ENCODE data around the gene ANKRD13B. TPM values are rescaled to one million over a fixed set of nuclear protein-coding genes. Genes with fewer than 3 reads are reported as not detected.

ANKRD13B gene
- total RNA-seq, 1 experiment from 2014 or later: 3.8 TPM

- DNase-seq (ENCODE audit: low spot score): peak; percentile 68
These were observed 24.3 kb upstream of the ANKRD13B start, which contains the start of gene TP53I13 for GRCh38 chr17:29568331-29569244. TSS of gene TP53I13 (plus strand) at chr17:29568701. CDS start at chr17:29568759, 58 bp downstream.

- DNase-seq (ENCODE audit: low spot score): no peak
These were observed 23.5 kb upstream of the ANKRD13B start for GRCh38 chr17:29569245-29569950.

DNA sequence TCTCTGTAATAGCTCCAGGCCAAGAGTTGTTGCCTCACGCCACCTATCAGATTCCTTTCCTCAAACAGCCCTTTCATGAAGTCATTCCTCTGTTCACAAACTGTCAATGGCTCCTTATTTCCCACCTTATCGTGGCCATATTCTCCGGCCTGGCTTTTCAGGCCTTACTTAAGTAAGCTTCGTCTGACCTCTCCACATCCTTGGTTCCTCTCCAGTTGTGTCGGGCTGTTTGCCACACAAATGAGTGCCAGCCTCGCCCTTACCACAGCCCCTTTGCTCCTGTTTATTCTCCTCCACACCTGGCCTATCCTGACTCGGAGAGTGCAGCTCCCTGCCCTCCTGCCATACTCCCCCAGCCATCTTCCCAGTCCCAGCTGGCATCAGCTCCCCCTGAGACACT lies 22.4 kb upstream of the ANKRD13B start:
- no peak for DNase-seq (ENCODE audit: low spot score)

DNA sequence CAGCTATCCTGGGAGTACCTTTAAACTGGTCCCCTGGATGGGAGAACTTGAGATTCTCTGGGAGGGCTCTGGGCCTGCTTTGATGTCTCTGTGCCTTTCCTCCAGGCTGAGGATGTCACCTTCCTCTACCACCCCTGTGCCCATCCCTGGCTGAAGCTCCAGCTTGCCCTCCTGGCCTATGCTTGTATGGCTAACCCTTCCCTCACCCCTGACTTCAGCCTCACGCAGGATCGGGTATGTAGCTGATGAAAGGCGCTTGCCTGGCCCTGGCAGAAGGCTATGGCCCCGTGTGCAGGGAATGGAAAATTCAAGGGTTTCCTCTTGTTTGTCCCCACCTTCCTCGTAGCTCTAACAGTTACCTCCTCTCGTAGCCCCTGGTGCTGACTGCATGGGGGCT lies 21.4 kb upstream of the ANKRD13B start:
- no peak for DNase-seq (ENCODE audit: low spot score)

- DNase-seq (ENCODE audit: low spot score): no peak
These were observed 20.9 kb upstream of the ANKRD13B start for GRCh38 chr17:29571883-29572681.

- no peak for DNase-seq (ENCODE audit: low spot score)
These were observed 20.0 kb upstream of the ANKRD13B start for GRCh38 chr17:29572691-29573557.

- DNase-seq (ENCODE audit: low spot score): no peak
These were observed 19.4 kb upstream of the ANKRD13B start for GRCh38 chr17:29573558-29573869.

- DNase-seq (ENCODE audit: low spot score): no peak
These were observed 18.8 kb upstream of the ANKRD13B start for GRCh38 chr17:29573871-29574731.

- DNase-seq (ENCODE audit: low spot score): no peak
These were observed 18.0 kb upstream of the ANKRD13B start for GRCh38 chr17:29574732-29575510.

- DNase-seq (ENCODE audit: low spot score): no peak
These were observed 17.3 kb upstream of the ANKRD13B start for GRCh38 chr17:29575511-29576213.

DNA sequence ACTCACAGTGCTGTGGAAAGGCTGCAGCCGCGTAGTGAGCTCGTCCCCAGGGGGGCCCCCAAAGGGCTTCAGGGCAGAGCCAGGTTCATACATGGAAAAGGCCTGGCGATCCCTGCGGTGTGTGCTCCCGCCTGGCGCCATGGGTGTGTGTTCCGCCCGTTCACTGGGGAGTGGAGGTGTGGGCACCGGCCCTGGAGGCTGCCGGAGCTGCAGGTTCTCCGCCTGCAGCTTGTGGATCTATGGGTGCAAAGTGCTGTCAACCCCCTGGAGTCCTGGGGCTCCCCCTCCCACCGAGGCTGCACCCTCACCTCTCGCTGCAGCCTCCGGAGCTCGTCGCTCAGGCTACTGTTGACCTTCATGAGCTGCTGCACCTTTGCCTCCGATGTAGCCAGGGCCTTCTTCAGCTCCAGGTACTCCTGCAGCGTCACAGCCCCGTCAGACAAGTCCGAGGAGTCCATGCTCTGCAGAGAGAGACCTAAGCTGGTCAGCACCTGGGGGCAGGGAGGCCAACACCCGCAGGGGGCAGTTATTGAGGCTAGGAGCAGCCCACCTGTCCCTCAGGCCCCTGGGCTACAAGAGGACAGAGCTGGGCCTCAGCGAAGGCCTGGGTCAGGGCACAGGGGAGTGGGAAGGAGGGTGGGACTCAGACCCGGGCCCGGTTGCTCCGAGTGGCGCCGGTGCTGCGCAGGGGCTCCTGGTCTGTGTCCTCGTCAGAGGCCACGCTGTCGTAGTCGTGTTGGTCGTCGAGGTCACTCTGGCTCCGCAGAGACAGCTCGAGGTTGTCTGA lies 16.5 kb upstream of the ANKRD13B start:
- DNase-seq (ENCODE audit: low spot score): no peak

DNA sequence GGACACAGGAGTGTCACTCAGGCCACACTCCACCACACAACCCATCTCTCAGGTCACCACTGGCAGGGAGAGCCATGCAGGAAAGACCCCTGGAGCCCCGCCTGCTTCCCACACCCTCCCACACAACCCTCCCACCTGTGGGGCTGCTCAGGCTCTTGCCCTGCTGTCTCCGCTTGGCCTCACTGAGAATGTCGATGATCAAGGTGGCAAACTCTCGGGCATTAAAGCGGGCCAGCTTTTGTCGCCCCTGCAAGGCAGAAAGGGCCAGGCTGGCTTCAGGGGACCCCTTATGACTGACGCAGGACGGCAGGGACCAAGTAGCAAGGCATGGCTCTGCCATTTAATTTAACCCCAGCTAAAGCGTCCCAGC lies 15.9 kb upstream of the ANKRD13B start:
- DNase-seq (ENCODE audit: low spot score): no peak

DNA sequence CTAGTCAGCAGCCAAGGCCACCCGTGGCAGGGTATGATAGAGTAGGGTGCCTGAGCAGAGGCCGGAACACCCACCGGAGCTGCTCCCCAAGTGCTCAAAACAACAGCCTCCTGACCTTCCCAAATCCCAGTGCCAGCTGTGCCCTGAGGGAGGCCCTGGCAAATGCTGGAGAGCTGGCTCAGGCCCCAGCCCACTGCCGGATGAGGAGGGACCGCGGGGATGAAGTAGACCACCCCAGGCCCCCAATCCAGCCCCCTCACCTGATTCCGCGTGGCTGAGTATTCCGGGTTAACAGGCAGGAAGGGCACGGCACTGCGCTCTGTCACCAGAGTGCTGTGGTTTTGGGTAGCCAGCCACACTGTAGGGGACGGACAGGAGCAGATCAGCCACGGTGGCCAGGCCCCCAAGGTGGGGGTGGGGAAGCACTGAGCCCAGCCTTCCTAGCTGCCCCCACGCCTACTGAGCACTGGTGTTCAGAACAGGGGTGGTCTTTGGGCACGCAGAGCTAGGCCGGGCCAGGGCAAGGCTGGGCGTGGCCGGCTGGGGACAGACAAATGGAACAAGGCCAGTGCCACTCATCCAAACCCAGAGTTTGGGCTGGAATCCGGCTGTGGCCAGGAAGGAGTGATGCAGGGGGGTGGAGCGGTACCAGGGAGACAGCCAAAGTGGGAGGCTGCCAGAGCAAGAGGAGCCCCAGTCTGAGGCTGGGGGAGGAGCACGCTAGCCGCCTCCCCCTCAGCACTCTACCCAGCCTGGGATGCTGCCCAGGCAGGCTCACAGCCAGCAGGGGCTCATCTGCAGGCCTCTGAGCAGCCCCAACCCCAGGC lies 15.3 kb upstream of the ANKRD13B start:
- DNase-seq (ENCODE audit: low spot score): no peak

DNA sequence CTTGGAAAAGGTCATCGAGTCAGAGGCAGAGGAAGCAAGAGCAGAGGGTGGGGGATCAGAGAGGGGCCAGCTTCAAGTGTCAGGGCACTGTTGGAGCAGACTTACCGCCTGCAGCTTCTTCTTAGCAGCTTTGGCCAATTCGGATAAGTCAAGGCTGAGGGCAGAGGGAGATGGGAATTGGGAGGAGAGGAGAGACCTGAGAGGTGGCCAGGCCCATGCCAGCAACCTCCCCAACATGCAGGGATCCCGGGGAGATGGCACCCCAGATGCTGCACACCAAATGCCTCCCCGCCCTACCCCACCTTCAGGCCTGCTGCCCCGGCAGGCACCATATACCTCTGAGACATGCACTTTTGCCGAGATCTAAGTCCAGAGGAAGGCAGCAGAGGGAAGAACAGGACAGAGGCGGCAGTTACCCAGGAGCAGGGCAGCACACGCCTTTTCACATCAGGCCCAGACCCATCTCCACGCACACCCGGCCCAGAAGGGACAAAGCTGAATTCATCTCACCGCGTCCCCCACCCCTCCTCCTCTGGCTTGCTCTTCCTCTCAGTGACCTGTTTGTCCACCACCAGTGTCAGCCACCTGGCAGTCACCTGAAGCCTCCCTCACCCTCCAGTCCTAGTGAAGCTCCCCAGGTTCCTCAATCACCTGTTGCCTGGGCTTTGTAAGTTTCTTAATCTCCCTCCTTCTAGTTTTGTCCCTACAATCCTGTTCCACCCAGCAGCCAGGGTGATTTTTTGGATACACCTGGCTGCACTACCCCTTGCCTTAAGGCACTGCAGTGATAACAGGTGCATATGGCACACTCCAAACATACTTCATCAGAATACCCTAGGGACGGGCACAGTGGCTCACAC lies 14.1 kb upstream of the ANKRD13B start:
- DNase-seq (ENCODE audit: low spot score): no peak

GRCh38 chr17:29579866-29580771 lies 12.8 kb upstream of the ANKRD13B start:
- DNase-seq (ENCODE audit: low spot score): peak; percentile 79

Measured in H4 (cell line).